HG02852 (cell line): Measurements from ENCODE around the gene RNASEH2A.
"Not testable (repeated sequence)": the region's sequence is repeated elsewhere in the genome, so short reads cannot be mapped to it uniquely, and the experiment has no call there.

Source experiments
- ATAC-seq: cut with Tn5 transposase; IDR thresholded peaks from one replicate; pipeline ENCODE4 v1.9.1; 2021; ENCODE audit warnings: mild to moderate bottlenecking, moderate library complexity; ENCODE audit not compliant: unreplicated experiment

Gene RNASEH2A

GRCh38 chr19:12828494-12828893 is 22.1 kb downstream of the RNASEH2A start:
- no peak for ATAC-seq

- no peak for ATAC-seq
Measured at GRCh38 chr19:12833418-12833737, 27.0 kb downstream of the RNASEH2A start.

DNA sequence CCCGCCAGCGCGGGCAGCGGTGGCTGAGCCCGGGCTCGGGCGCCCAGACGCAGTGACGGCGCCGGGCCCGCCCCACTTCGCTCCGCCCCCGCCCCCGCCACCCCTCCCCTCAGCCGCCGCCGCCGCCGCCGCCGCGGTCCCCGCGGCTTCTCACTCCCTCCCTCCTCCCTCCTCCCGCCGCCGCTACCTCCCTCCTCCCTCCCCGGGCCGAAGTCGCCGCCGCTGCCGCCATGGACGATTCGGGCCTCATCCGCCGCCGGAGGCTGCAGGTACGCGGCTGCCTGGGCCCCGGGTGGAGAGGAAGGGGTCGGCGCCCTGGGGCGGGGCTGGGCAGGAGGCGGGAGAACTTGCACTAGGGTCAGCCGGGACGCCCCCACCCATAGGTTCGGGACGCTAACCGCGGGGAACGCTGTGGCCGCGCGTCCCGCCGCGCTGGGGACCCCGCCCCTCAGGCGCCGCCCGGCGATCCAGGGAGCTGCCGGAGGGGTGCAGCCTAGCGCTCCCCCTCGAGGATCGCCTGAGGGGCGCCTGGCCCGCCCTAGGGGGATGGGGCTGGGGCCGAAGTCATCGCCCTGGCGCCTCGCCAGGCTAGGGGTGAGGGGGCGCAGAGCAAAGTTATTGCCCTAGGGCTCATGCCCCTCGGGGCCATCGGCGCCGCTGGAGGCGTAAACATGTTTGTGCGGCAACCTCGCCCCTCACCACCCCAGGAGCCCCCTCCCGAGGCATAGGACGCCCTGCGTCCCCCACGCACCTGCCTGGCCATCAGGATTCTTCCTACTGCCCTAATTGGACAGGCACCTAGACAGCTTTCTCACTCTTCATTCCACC is 27.6 kb downstream of the RNASEH2A start:
- no peak for ATAC-seq

DNA sequence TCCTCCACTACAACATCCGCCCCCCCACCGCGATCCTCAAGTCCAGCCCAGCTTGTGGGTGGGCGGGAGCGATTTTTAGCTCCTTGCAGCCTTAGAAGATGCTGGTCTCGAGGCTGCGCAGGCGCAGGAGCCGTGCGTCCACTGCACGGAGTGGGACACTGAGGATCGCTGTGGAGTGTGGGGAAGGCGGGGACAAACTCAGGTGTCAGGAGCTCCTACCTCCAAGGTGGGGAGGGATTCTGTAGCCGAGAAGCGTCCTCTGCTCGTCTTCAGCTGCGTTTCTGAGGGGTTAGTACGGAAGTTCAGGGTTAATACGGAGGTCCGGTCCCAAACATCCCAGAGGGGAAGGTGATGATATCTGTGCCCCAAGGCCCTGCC is 28.2 kb downstream of the RNASEH2A start, which contains the start of gene RTBDN:
Gene RTBDN (minus strand): TSS at position 14 of the 378 bp plus-strand sequence. CDS start 4,600 bp downstream, outside the sequence.
- ATAC-seq: no peak

GRCh38 chr19:12834976-12835757 is 28.8 kb downstream of the RNASEH2A start:
- no peak for ATAC-seq

- ATAC-seq: no peak
Measured at GRCh38 chr19:12836529-12836863, 30.1 kb downstream of the RNASEH2A start.

GRCh38 chr19:12837225-12837624 is 30.8 kb downstream of the RNASEH2A start:
- ATAC-seq: no peak

GRCh38 chr19:12838182-12838885 is 31.9 kb downstream of the RNASEH2A start, which contains the start of gene MAST1:
Gene MAST1 (plus strand): TSS chr19:12838515. CDS start chr19:12838573, 58 bp downstream.
- ATAC-seq: no peak

- no peak for ATAC-seq
Measured at GRCh38 chr19:12838886-12839756, 32.7 kb downstream of the RNASEH2A start.

DNA sequence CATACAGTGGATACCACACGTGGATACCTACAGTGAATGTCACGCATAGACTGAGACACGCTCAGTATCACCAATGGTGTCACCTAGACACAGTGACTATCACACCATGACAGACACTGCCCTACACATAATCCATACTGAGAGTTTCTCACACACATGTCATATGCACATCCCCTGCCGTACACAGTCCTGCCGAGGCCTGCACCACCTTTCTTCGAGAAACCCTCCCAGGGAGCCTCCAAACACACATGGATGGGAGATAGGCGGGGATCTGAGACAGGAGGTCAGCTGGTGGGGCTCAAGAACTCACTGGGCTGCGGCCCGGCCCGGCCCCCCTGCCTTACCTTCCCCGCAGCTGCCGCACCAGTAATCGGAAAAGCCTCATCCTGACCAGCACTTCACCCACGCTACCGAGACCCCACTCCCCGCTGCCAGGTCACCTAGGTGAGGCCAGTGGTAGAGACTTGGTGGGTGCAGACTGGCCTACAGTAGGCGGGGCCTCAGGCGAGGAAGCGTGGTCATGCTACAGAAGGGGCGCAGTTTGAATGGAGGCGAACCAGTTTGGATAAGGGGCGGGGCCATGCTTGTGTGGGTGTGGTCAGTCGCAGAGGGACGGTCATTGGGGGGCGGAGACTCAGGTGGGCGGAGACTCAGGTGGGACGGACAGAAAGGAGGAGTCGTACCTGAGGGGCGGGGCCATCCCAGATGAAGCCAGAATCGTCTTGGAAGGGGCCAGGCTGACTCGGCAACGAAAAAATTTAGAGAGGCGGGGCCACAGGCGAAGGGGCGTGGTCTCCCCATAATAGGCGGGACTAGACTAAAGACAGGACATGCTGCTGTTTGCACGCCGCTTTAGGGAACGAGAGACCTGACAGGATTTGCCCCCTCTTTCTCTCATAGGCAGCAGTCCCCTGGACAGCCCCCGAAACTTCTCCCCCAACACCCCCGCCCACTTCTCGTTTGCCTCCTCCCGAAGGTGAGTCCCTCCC is 34.0 kb downstream of the RNASEH2A start:
- ATAC-seq: no peak

DNA sequence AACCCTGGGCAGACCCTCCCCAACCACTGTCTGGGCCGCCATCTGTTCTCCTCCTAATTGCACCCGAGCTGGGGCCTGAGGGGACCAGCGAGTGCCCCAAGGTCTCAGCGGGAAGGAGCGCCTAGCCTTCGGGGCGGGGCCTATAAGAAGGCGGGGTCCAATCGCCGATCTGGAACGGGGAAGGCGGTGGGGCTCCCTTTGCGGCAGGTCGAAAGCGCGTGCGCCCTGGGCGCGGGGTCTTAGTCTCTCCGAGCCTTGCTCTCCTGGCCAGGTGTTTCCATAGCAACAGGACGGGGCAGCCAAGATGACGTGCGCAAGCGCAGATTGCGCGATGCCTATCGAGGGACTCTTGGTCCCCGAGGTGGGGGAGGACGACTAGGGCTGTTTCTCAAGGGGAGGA is 34.7 kb downstream of the RNASEH2A start:
- no peak for ATAC-seq

GRCh38 chr19:12842511-12842910 is 36.1 kb downstream of the RNASEH2A start:
- ATAC-seq: no peak

DNA sequence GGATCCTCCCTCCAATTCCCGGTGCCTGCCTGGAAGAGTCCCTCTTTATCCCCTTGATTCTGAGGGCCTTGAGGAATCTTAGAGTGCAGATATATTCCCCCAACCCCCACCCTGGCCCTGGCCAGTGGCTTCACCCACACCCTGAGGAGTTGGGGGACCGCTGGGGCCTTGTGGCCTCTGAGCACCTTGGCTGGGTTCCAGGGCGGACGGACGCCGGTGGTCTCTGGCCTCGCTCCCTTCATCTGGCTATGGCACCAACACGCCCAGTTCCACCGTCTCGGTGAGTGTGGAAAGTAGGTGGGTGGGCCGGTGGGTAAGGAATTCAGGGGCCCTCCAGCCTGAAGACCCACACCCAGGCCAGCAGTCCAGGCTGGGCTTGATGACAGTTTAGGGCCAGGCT is 36.9 kb downstream of the RNASEH2A start:
- ATAC-seq: no peak

DNA sequence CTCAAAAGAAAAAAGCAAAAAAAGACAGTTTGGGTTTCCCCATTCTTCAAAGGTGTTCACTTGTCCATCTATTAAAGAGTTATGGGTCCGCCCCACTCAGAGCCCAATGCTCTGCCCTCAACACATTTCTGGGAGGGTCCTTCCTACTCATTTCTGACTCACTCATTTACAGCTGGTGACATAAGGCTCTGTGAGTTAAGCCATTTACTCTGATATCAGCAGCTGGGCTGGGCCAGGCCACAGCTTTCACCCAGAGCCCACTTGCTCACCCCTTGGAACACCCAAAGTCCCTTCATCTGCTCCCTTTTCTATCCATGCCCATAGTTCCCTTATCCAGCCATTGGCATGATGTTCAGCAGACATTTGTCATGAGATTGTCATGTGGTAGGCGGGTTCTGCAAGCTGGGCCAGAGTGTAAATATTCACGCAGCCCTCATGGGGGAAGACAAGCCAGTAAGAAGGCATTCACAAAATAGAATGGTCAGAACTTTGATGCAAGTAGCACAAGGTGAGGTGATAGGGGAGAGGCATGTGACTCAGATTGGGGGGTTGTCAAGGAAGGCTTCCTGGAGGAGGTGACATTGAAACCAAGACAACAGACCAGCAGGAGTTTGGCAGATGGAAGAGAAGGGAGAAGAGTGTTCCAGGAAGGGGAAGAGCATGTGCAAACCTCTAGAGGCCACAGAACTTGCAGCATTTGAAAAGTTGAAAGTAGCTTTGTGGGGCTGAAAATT is 37.8 kb downstream of the RNASEH2A start:
- no peak for ATAC-seq

DNA sequence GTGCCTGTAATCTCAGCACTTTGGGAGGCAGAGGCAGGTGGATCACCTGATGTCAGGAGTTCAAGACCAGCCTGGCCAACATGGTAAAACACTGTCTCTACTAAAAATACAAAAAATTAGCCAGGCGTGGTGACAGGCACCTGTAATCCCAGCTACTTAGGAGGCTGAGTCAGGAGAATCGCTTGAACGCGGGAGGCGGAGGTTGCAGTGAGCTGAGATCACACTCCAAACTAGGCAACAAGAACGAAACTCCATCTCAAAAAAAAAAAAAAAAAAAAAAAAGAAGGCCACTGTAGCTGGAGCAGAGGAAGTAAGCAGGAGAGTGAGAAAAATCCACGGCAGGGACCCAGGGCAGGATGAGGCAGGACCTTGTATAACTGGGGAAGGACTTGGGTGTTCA is 40.2 kb downstream of the RNASEH2A start:
- not testable (repeated sequence) for ATAC-seq

GRCh38 chr19:12847159-12848139 is 41.1 kb downstream of the RNASEH2A start:
- ATAC-seq: peak; percentile 43

DNA sequence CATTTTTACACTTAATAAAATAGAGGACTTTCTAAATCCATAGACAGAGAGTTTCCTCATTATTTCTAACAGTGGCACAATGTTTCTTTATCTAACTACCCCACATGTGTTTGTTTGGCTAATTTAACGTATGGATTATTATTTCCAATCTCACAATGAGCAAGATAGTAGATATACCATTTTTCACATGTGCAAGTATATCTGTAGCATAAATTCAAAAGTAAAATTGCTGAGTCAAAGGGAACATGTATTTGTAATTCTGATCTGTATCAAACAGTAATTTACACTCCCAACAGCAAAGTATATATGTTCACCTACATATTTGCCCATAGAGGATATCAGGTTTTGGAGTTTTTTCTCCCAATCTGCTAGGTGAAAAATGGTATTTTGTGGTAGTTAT is 50.3 kb downstream of the RNASEH2A start:
- no peak for ATAC-seq
